ENCODE measurements around the gene METTL23.
A peak's percentile ranks its signal among the peaks of the same experiment; 100 is the strongest.
"Not testable (repeated sequence)": the region's sequence is repeated elsewhere in the genome, so short reads cannot be mapped to it uniquely, and the experiment has no call there.

Gene METTL23

DNA sequence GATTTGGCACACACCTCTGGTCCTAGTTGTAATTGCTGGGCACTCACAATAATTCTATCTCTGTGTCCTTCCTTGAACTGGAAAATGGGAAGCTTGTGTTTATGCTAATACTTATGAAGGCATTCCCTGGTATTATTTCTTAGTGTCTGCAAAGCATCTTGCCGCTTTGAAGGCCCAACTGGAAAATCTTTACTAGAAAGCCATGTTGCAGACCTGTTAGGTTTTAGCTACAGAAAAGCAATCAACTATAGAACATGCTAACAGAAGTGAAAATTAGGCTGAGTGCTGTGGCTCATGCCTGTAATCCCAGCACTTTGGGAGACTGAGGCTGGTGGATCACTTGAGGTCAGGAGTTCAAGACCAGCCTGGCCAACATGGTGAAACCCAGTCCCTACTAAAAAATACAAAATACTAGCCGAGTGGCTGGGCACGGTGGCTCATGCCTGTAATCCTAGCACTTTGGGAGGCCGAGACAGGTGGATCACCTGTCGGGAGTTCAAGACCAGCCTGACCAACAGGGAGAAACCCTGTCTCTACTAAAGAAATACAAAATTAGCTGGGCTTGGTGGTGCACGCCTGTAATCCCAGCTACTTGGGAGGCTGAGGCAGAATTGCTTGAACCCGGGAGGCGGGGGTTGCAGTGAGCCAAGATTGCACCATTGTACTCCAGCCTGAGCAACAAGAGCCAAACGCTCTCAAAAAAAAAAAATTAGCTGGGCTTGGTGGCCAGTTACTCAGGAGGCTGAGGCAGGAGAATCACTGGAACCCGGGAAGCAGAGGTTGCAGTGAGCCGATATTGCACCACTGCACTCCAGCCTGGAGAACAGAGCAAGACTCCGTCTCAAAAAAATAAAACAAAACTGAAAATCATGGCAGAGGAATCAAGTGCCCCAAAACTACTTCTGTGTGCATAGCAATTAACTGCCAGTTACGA, 5.4 kb downstream of the METTL23 start:
- not testable (repeated sequence) for H3K27ac ChIP-seq (ENCODE audit: low read depth, low read length); H3K9ac ChIP-seq (ENCODE audit: low read length); H3K9me3 ChIP-seq (ENCODE audit: control insufficient read depth, insufficient read depth, low read depth, low read length); H3K27me3 ChIP-seq (ENCODE audit: control insufficient read depth, insufficient read depth, low read length); H3K4me3 ChIP-seq (ENCODE audit: low read depth, low read length)
- Histone ChIP-seq H3K4me1 (ENCODE audit: control insufficient read depth, insufficient read depth, low read length) (peaks cover 15% of the 10 kb centered on the region), H3K36me3 (ENCODE audit: control insufficient read depth, insufficient read depth, low read length) (peaks cover 65% of the 10 kb centered on the region)

- H3K27ac ChIP-seq (ENCODE audit: low read depth, low read length), result no peak overlapping the region
- H3K9ac ChIP-seq (ENCODE audit: low read length), result no peak overlapping the region
- 0 out of 2 replicates have a peak overlapping the region, but pooled peaks have one; percentile 2 for H3K4me3 ChIP-seq (ENCODE audit: low read depth, low read length)
Observed at GRCh38 chr17:76732734-76733617, 6.3 kb downstream of the METTL23 start.

GRCh38 chr17:76733618-76733957, 6.9 kb downstream of the METTL23 start:
- Histone ChIP-seq H3K36me3 (ENCODE audit: control insufficient read depth, insufficient read depth, low read length) (peaks cover 65% of the 10 kb centered on the region), H3K27ac (ENCODE audit: low read depth, low read length) (no peak overlapping the region), H3K9me3 (ENCODE audit: control insufficient read depth, insufficient read depth, low read depth, low read length) (no peaks in the 10 kb centered on the region), H3K27me3 (ENCODE audit: control insufficient read depth, insufficient read depth, low read length) (no peaks in the 10 kb centered on the region), H3K4me1 (ENCODE audit: control insufficient read depth, insufficient read depth, low read length) (peaks cover 10% of the 10 kb centered on the region), H3K4me3 (ENCODE audit: low read depth, low read length) (peak overlapping the region; percentile 2), H3K9ac (ENCODE audit: low read length) (no peak overlapping the region)

More at GRCh38 chr17:76732734-76733617, 6.3 kb downstream of the METTL23 start:
- Histone ChIP-seq H3K27me3 (ENCODE audit: control insufficient read depth, insufficient read depth, low read length) (no peaks in the 10 kb centered on the region), H3K4me1 (ENCODE audit: control insufficient read depth, insufficient read depth, low read length) (peaks cover 9% of the 10 kb centered on the region; the same call in 1 of the 2 replicates), H3K36me3 (ENCODE audit: control insufficient read depth, insufficient read depth, low read length) (peaks cover 65% of the 10 kb centered on the region), H3K9me3 (ENCODE audit: control insufficient read depth, insufficient read depth, low read depth, low read length) (no peaks in the 10 kb centered on the region)

GRCh38 chr17:76734080-76734840, 7.6 kb downstream of the METTL23 start:
- H3K27ac ChIP-seq (ENCODE audit: low read depth, low read length), result no peak overlapping the region
- H3K9ac ChIP-seq (ENCODE audit: low read length), result peak overlapping the region; percentile 100
- peaks cover 16% of the 10 kb centered on the region for H3K4me1 ChIP-seq (ENCODE audit: control insufficient read depth, insufficient read depth, low read length)
- H3K9me3 ChIP-seq (ENCODE audit: control insufficient read depth, insufficient read depth, low read depth, low read length), result no peaks in the 10 kb centered on the region
- H3K4me3 ChIP-seq (ENCODE audit: low read depth, low read length), result peak overlapping the region; percentile 98
- peaks cover 65% of the 10 kb centered on the region for H3K36me3 ChIP-seq (ENCODE audit: control insufficient read depth, insufficient read depth, low read length)
- H3K27me3 ChIP-seq (ENCODE audit: control insufficient read depth, insufficient read depth, low read length), result no peaks in the 10 kb centered on the region

GRCh38 chr17:76735006-76735405, 8.4 kb downstream of the METTL23 start:
- Histone ChIP-seq H3K4me1 (ENCODE audit: control insufficient read depth, insufficient read depth, low read length) (peaks cover 16% of the 10 kb centered on the region), H3K4me3 (ENCODE audit: low read depth, low read length) (peak overlapping the region; percentile 98), H3K9me3 (ENCODE audit: control insufficient read depth, insufficient read depth, low read depth, low read length) (no peaks in the 10 kb centered on the region), H3K9ac (ENCODE audit: low read length) (peak overlapping the region; percentile 100), H3K27me3 (ENCODE audit: control insufficient read depth, insufficient read depth, low read length) (no peaks in the 10 kb centered on the region), H3K27ac (ENCODE audit: low read depth, low read length) (no peak overlapping the region), H3K36me3 (ENCODE audit: control insufficient read depth, insufficient read depth, low read length) (peaks cover 59% of the 10 kb centered on the region)

DNA sequence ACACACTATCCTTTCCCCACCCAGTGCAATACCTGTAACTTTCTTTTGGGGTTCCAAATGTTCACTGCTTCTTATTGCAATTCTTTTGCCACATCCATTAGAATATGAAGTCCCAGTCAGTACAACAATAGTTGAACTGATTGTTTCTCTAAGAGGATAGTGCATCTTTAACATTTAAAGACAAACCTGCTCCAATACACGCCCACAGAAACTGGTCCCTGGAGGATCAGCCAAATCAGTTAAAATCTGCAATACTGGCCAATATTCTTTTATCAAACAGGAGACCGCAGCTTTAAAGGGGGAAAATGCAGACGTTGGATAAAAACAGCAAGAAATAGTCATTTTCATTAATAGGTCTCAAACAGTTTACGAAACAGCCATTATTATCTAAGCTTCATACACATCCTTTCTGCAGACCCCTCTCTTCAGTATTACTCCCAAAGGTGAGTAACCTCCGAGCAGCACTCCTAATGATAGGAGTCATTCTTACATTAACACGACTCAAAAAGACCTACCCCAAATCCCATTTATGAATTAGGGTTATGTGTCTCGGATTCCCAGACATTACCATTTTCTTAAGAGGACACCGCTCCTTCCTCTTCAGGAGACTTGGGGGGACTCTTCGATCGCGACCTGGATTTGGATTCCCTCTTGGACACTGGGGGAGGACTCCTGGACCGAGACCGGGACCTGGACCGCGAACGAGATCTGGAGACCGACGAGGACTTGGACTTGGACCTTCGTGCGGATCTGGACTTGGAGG, 9.1 kb downstream of the METTL23 start:
- H3K27ac ChIP-seq (ENCODE audit: low read depth, low read length), result peak overlapping the region; percentile 97
- peak overlapping the region; percentile 100 for H3K9ac ChIP-seq (ENCODE audit: low read length)
- no peaks in the 10 kb centered on the region for H3K9me3 ChIP-seq (ENCODE audit: control insufficient read depth, insufficient read depth, low read depth, low read length)
- H3K4me1 ChIP-seq (ENCODE audit: control insufficient read depth, insufficient read depth, low read length), result peaks cover 16% of the 10 kb centered on the region
- no peaks in the 10 kb centered on the region for H3K27me3 ChIP-seq (ENCODE audit: control insufficient read depth, insufficient read depth, low read length)
- H3K4me3 ChIP-seq (ENCODE audit: low read depth, low read length), result peak overlapping the region; percentile 98
- peaks cover 54% of the 10 kb centered on the region for H3K36me3 ChIP-seq (ENCODE audit: control insufficient read depth, insufficient read depth, low read length)

DNA sequence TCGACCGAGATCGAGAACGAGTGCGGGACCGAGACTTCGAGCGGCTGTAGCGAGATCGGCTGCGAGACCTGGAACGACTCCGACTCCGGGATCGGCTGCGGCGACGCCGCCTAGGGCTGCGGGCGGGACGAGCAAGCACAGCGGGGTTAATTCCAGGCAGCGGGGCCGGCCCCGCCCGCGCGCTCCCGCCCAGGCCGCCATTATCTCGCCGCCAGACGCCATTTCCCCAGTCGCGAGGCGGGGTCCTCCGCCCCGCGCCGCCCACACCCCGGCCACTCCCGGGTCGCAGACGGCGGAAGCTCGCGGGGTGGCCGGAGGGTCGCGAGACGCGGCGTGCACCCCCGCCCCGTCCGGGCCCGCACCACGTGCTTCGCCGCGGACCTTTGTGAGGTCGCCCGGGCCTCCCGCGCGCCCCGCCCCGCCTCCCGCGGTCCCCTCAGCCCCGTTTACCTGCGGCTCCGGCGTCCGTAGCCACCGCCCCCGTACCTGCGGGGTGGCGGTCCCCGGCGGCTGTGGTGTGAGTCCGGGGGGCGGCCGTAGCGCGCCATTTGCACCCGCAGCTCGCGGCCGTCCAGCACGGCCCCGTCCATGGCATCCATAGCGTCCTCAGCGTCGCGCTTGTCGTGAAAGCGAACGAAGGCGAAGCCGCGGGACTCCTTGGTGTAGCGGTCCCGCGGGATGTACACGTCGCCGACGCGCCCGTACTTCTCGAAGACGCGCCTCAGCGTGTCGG, 9.9 kb downstream of the METTL23 start:
- Histone ChIP-seq H3K9me3 (ENCODE audit: control insufficient read depth, insufficient read depth, low read depth, low read length) (no peaks in the 10 kb centered on the region), H3K9ac (ENCODE audit: low read length) (peak overlapping the region; percentile 100), H3K4me3 (ENCODE audit: low read depth, low read length) (peak overlapping the region; percentile 98), H3K36me3 (ENCODE audit: control insufficient read depth, insufficient read depth, low read length) (peaks cover 49% of the 10 kb centered on the region), H3K4me1 (ENCODE audit: control insufficient read depth, insufficient read depth, low read length) (peaks cover 16% of the 10 kb centered on the region), H3K27ac (ENCODE audit: low read depth, low read length) (peak overlapping the region; percentile 97), H3K27me3 (ENCODE audit: control insufficient read depth, insufficient read depth, low read length) (no peaks in the 10 kb centered on the region)

GRCh38 chr17:76737082-76737675, 10.5 kb downstream of the METTL23 start, which contains the start of gene SRSF2:
SRSF2 (minus strand) TSS chr17:76737331; CDS start chr17:76737160, 171 bp downstream.
- Histone ChIP-seq H3K9ac (ENCODE audit: low read length) (peak within 1 kb of the TSS; percentile 100), H3K4me1 (ENCODE audit: control insufficient read depth, insufficient read depth, low read length) (peaks cover 16% of the 10 kb centered on the region), H3K4me3 (ENCODE audit: low read depth, low read length) (peak within 1 kb of the TSS; percentile 98), H3K9me3 (ENCODE audit: control insufficient read depth, insufficient read depth, low read depth, low read length) (no peaks in the 10 kb centered on the region), H3K36me3 (ENCODE audit: control insufficient read depth, insufficient read depth, low read length) (peaks cover 49% of the 10 kb centered on the region), H3K27ac (ENCODE audit: low read depth, low read length) (peak within 1 kb of the TSS; percentile 99), H3K27me3 (ENCODE audit: control insufficient read depth, insufficient read depth, low read length) (no peaks in the 10 kb centered on the region)

DNA sequence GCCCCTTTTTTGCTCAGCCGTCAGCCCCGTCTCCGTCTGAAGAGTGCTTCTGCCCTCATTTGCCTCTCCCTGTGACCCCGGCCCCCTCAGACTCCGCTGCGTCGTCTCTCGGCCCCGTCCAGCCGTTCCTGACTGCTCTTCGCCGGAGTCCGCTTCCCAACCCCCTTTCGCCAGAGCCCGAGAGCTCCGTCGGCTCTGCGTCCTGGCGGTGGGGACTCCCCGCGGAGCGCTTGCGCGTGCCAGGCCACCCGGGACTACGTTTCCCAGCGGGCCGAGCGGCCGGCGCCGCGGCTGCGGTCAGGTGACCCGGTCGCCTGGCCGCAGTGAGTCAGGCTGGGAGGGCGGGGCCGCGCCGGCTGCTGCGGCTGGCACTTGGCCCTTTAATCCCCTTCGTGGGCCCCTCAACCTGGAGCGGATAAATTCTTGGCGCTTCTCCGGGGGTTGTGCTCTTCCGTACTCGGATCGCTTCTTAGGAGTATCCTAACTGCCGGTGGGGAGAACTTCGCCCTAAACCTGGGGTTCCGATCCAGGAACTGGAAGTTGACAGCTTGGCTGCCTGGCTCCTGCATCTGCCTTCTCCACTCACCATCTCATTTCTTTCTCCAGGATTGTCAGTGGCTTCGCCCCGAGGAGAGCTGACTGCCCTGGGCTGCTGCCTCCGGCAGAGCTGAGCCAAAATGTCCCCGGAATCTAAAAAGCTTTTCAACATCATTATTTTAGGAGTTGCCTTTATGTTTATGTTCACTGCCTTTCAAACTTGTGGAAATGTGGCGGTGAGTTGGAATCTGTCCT, 11.2 kb downstream of the METTL23 start, which contains the start of gene MFSD11:
Gene MFSD11 (plus strand): TSS at position 444 of the 792 bp plus-strand sequence. CDS start 234 bp downstream, at position 678.
- peak within 1 kb of the TSS; percentile 100 for H3K9ac ChIP-seq (ENCODE audit: low read length)
- H3K4me3 ChIP-seq (ENCODE audit: low read depth, low read length), result peak within 1 kb of the TSS; percentile 98
- peaks cover 16% of the 10 kb centered on the region for H3K4me1 ChIP-seq (ENCODE audit: control insufficient read depth, insufficient read depth, low read length)
- no peaks in the 10 kb centered on the region for H3K9me3 ChIP-seq (ENCODE audit: control insufficient read depth, insufficient read depth, low read depth, low read length)
- H3K36me3 ChIP-seq (ENCODE audit: control insufficient read depth, insufficient read depth, low read length), result peaks cover 46% of the 10 kb centered on the region
- peak within 1 kb of the TSS; percentile 99 for H3K27ac ChIP-seq (ENCODE audit: low read depth, low read length)
- no peaks in the 10 kb centered on the region for H3K27me3 ChIP-seq (ENCODE audit: control insufficient read depth, insufficient read depth, low read length)
